Measurements from ENCODE around the gene RWDD1. TPM values are rescaled to one million over a fixed set of nuclear protein-coding genes. Genes with fewer than 3 reads are reported as not detected.

RWDD1 gene
- total and polyA plus RNA-seq, 2 of the 13 experiments (the other 11 are each of a cell fraction or from before 2014, with no cell fraction given) = 27.4 to 67.1 TPM

- H3K9ac ChIP-seq (ENCODE audit: insufficient read depth, low read depth, low read length) = no peak overlapping the region
- no peaks in the 10 kb centered on the region for H3K4me1 ChIP-seq (ENCODE audit: insufficient read depth, low read length)
- FAIRE-seq (no peak), DNase-seq (ENCODE audit: low spot score) (no peak), ATAC-seq (no peak)
- TF ChIP-seq ZNF616 (CRISPR knock-in tag; IDR thresholded peaks at IDR 0.05; ENCODE audit: low read depth) = no peak
- TF ChIP-seq WIZ (CRISPR knock-in tag; IDR thresholded peaks at IDR 0.05) = no peak
- no peak for TF ChIP-seq EHMT2 (IDR thresholded peaks at IDR 0.05; ENCODE audit: borderline replicate concordance, low read depth, low read length)
- TF ChIP-seq HBP1 (CRISPR knock-in tag; IDR thresholded peaks at IDR 0.05; ENCODE audit: low read depth) = no peak
- in situ Hi-C loops (cut with HindIII; ENCODE audit: extremely low pct_ligation_motif_present, low pct_unique_long_range_greater_than_20kb) (no loop called here), intact Hi-C loops (cut with micrococcal nuclease; ENCODE audit: unreplicated experiment) (no loop called here)
- H3K27ac ChIP-seq (ENCODE audit: extremely low read length, insufficient read depth, low read length) = no peak overlapping the region
- H3K27me3 ChIP-seq (ENCODE audit: control insufficient read depth in 1 of 2, insufficient read depth in 2 of 2, low read length in 2 of 2) = no peaks in the 10 kb centered on the region
- no peaks in the 10 kb centered on the region for H3K79me2 ChIP-seq (ENCODE audit: insufficient read depth, low read length)
- POLR2A ChIA-PET = no interaction called here
- no TSS peak for BruUV-seq (replicated peaks)
- no peaks in the 10 kb centered on the region for H3K9me3 ChIP-seq (ENCODE audit: low read length)
- H3K36me3 ChIP-seq (replicated peaks in 1 of 2; ENCODE audit: control insufficient read depth in 1 of 2, insufficient read depth in 2 of 2, low read length in 2 of 2) = peaks cover 8 to 50% of the 10 kb centered on the region in 2 experiments
- CTCF ChIA-PET (ENCODE audit: low intra/inter-chr PET ratio, low total read pairs) = no interaction called here
- H2AFZ ChIP-seq (ENCODE audit: low read length) = no peak overlapping the region
- H3K4me3 ChIP-seq (replicated peaks in 1 of 3; ENCODE audit: insufficient read depth in 1 of 3, low read depth in 2 of 3, low read length in 3 of 3) = no peak overlapping the region
- H4K20me1 ChIP-seq (ENCODE audit: insufficient read depth, low read length) = no peaks in the 10 kb centered on the region
- no peak overlapping the region for H3K4me2 ChIP-seq (ENCODE audit: low read depth, low read length)
These were observed 15.0 kb downstream of the RWDD1 start for GRCh38 chr6:116586276-116586675.

- POLR2A ChIA-PET = no interaction called here
- Histone ChIP-seq H3K4me3 (replicated peaks in 1 of 3; ENCODE audit: insufficient read depth in 1 of 3, low read depth in 2 of 3, low read length in 3 of 3) (no peak overlapping the region), H3K9me3 (ENCODE audit: low read length) (no peaks in the 10 kb centered on the region), H2AFZ (ENCODE audit: low read length) (no peak overlapping the region), H3K79me2 (ENCODE audit: insufficient read depth, low read length) (no peaks in the 10 kb centered on the region), H3K9ac (ENCODE audit: insufficient read depth, low read depth, low read length) (no peak overlapping the region), H3K27ac (ENCODE audit: extremely low read length, insufficient read depth, low read length) (no peak overlapping the region), H3K4me1 (ENCODE audit: insufficient read depth, low read length) (no peaks in the 10 kb centered on the region), H3K27me3 (ENCODE audit: control insufficient read depth in 1 of 2, insufficient read depth in 2 of 2, low read length in 2 of 2) (no peaks in the 10 kb centered on the region), H4K20me1 (ENCODE audit: insufficient read depth, low read length) (no peaks in the 10 kb centered on the region), H3K4me2 (ENCODE audit: low read depth, low read length) (no peak overlapping the region), H3K36me3 (replicated peaks in 1 of 2; ENCODE audit: control insufficient read depth in 1 of 2, insufficient read depth in 2 of 2, low read length in 2 of 2) (peaks cover 11 to 55% of the 10 kb centered on the region in 2 experiments)
- no peak for FAIRE-seq
- ATAC-seq = no peak
- in situ Hi-C loops (cut with HindIII; ENCODE audit: extremely low pct_ligation_motif_present, low pct_unique_long_range_greater_than_20kb) = no loop called here
- intact Hi-C loops (cut with micrococcal nuclease; ENCODE audit: unreplicated experiment) = no loop called here
- TF ChIP-seq IRF1 (CRISPR knock-in tag; IDR thresholded peaks at IDR 0.05; ENCODE audit: low read depth) (no peak), ZNF800 (CRISPR knock-in tag; IDR thresholded peaks at IDR 0.05) (no peak), ARNT2 (CRISPR knock-in tag; IDR thresholded peaks at IDR 0.05; ENCODE audit: low read depth) (no peak), MAFK (conservative IDR thresholded peaks at IDR 0.05 in 1 of 2, IDR thresholded peaks at IDR 0.05 in 1 of 2; ENCODE audit: low read length in 2 of 2) (peak; percentile 79 to 85), MAFF (IDR thresholded peaks at IDR 0.05; ENCODE audit: low read depth, low read length) (peak; percentile 81), ZNF766 (CRISPR knock-in tag; IDR thresholded peaks at IDR 0.05; ENCODE audit: borderline replicate concordance) (no peak), GATAD2A (CRISPR knock-in tag; IDR thresholded peaks at IDR 0.05) (no peak), FOXA1 (IDR thresholded peaks at IDR 0.05) (no peak), FOXA1 (CRISPR knock-in tag; IDR thresholded peaks at IDR 0.05) (no peak), RCOR2 (CRISPR knock-in tag; IDR thresholded peaks at IDR 0.05) (no peak), ZFP41 (CRISPR knock-in tag; IDR thresholded peaks at IDR 0.05; ENCODE audit: borderline replicate concordance) (no peak), ZNF782 (CRISPR knock-in tag; IDR thresholded peaks at IDR 0.05; ENCODE audit: borderline replicate concordance) (no peak)
- TF ChIP-seq, protein P1, sequence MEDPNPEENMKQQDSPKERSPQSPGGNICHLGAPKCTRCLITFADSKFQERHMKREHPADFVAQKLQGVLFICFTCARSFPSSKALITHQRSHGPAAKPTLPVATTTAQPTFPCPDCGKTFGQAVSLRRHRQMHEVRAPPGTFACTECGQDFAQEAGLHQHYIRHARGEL (CRISPR knock-in tag; IDR thresholded peaks at IDR 0.05) = no peak
- no peak for DNase-seq (ENCODE audit: low spot score)
- BruUV-seq (replicated peaks) = no TSS peak
- CTCF ChIA-PET (ENCODE audit: low intra/inter-chr PET ratio, low total read pairs) = no interaction called here
- WGBS (ENCODE audit: low lambda C conversion rate) = 96% methylated on average over 2 of the region's 2 CpGs
These were observed 15.4 kb downstream of the RWDD1 start for GRCh38 chr6:116586738-116587137.

All from HepG2 (cell line).